RKO (cell line): ENCODE data around the gene CACFD1.
"Not testable (repeated sequence)": the region's sequence is repeated elsewhere in the genome, so short reads cannot be mapped to it uniquely, and the experiment has no call there.

Experiments
- DNase-seq: peaks from one replicate; pipeline ENCODE4 v3.0.0-alpha.2; 2016; ENCODE audit warnings: low spot score

CACFD1 gene

GRCh38 chr9:133440874-133441273 lies 18.9 kb upstream of the CACFD1 start:
- no peak for DNase-seq

- no peak for DNase-seq
Observed at GRCh38 chr9:133441571-133441970, 18.2 kb upstream of the CACFD1 start.

GRCh38 chr9:133443248-133443647 lies 16.5 kb upstream of the CACFD1 start:
- DNase-seq, result no peak

- peak; percentile 59 for DNase-seq
Observed at GRCh38 chr9:133443982-133444381, 15.8 kb upstream of the CACFD1 start.

- DNase-seq, result no peak
Observed at GRCh38 chr9:133445293-133445969, 14.3 kb upstream of the CACFD1 start.

GRCh38 chr9:133448487-133448972 lies 11.2 kb upstream of the CACFD1 start:
- no peak for DNase-seq

GRCh38 chr9:133449760-133450159 lies 10.0 kb upstream of the CACFD1 start:
- DNase-seq, result peak; percentile 76

- not testable (repeated sequence) for DNase-seq
Observed at GRCh38 chr9:133451865-133452264, 7.9 kb upstream of the CACFD1 start.

GRCh38 chr9:133452562-133452961 lies 7.2 kb upstream of the CACFD1 start:
- no peak for DNase-seq

- no peak for DNase-seq
Observed at GRCh38 chr9:133453651-133454050, 6.1 kb upstream of the CACFD1 start.

GRCh38 chr9:133454325-133454724 lies 5.5 kb upstream of the CACFD1 start:
- no peak for DNase-seq

- no peak for DNase-seq
Observed at GRCh38 chr9:133454943-133455673, 4.7 kb upstream of the CACFD1 start.

GRCh38 chr9:133455936-133456335 lies 3.8 kb upstream of the CACFD1 start:
- no peak for DNase-seq

GRCh38 chr9:133456409-133456808 lies 3.4 kb upstream of the CACFD1 start:
- DNase-seq, result no peak

- DNase-seq, result no peak
Observed at GRCh38 chr9:133457233-133457632, 2.5 kb upstream of the CACFD1 start.

- DNase-seq, result no peak
Observed at GRCh38 chr9:133457748-133458147, 2.0 kb upstream of the CACFD1 start.

- DNase-seq, result peak; percentile 37
Observed at GRCh38 chr9:133458643-133459312, 1.0 kb upstream of the CACFD1 start.

- no peak for DNase-seq
Observed at GRCh38 chr9:133460405-133461175, 812 bp downstream of the CACFD1 start.

- DNase-seq, result no peak
Observed at GRCh38 chr9:133461975-133462374, 2.2 kb downstream of the CACFD1 start.

GRCh38 chr9:133463234-133463863 lies 3.6 kb downstream of the CACFD1 start:
- no peak for DNase-seq

- no peak for DNase-seq
Observed at GRCh38 chr9:133463864-133464615, 4.3 kb downstream of the CACFD1 start.
